GM23248 (cell line): ENCODE measurements around the gene TMEM156.

Experiments used
- EZH2 ChIP-seq: fragments of 200-600 bp; sonication (generic); IDR thresholded peaks from 2 replicates; pipeline ENCODE4 v1.6.1; 2018; ENCODE audit warnings: antibody characterized with exemption, mild to moderate bottlenecking; ENCODE audit not compliant: insufficient read depth, poor library complexity, severe bottlenecking
- EZH2phosphoT487 ChIP-seq: fragments of 200-600 bp; sonication (generic); IDR thresholded peaks from 2 replicates; pipeline ENCODE4 v1.6.1; 2018; ENCODE audit warnings: antibody characterized with exemption, moderate library complexity, mild to moderate bottlenecking, low read depth; ENCODE audit not compliant: insufficient read depth

GRCh38 chr4:39067451-39067850 is 35.2 kb upstream of the TMEM156 start:
- TF ChIP-seq EZH2 (no peak), EZH2phosphoT487 (no peak)
